Esophagus muscularis mucosa (tissue), 4 donors: ENCODE measurements around the gene ACVRL1. TPM values are rescaled to one million over a fixed set of nuclear protein-coding genes. Genes with fewer than 3 reads are reported as not detected.

Source experiments
- DNase-seq: peaks from one replicate; pipeline ENCODE4 v3.0.0-alpha.2; 2017; ENCODE audit errors: extremely low spot score
- H3K27ac ChIP-seq, 4 donors: fragments of 200-600 bp; sonication (generic); replicated peaks in 1 of 4; 1 replicate in 3 of 4; 2 replicates in 1 of 4; pipeline ENCODE4 v1.5.1; 2016 to 2019; ENCODE audit warnings: mild to moderate bottlenecking in 1 of 4
- H3K27me3 ChIP-seq, 4 donors: fragments of 200-600 bp; sonication (generic); one replicate each; pipeline versions ENCODE4 v1.5.1 to v1.6.0; 2016 to 2019
- H3K36me3 ChIP-seq, 4 donors: fragments of 200-600 bp; sonication (generic); one replicate each; pipeline ENCODE4 v1.5.1; 2016 to 2019
- H3K4me1 ChIP-seq, 4 donors: fragments of 200-600 bp; sonication (generic); one replicate each; pipeline ENCODE4 v1.5.1; 2016 to 2019
- H3K4me3 ChIP-seq, 4 donors: fragments of 200-600 bp; sonication (generic); 1 replicate in 2 of 4; 2 replicates in 2 of 4; pipeline ENCODE4 v1.5.1; 2016 to 2019; ENCODE audit warnings: mild to moderate bottlenecking in 4 of 4, moderate library complexity in 1 of 4
- H3K9me3 ChIP-seq, 4 donors: fragments of 200-600 bp; sonication (generic); 1 replicate in 3 of 4; 2 replicates in 1 of 4; pipeline ENCODE4 v1.5.1; 2016 to 2019
- EP300 ChIP-seq: sonication (generic); formaldehyde crosslinking; IDR thresholded peaks from one replicate; pipeline ENCODE4 v1.6.1; 2017; ENCODE audit warnings: antibody characterized with exemption
- POLR2A ChIP-seq: fragments of 450-650 bp; IDR thresholded peaks from one replicate; pipeline ENCODE4 v1.6.1; 2017; ENCODE audit warnings: antibody characterized with exemption, moderate library complexity, mild to moderate bottlenecking, low read depth
- POLR2AphosphoS5 ChIP-seq, 2 donors: sonication (generic); formaldehyde crosslinking; IDR thresholded peaks; one replicate each; pipeline ENCODE4 v1.6.1; 2017; ENCODE audit warnings: antibody characterized with exemption in 2 of 2
- WGBS: methylation state at CpG from one replicate; pipeline ENCODE4 v1.1.5; 2018; 5-methylcytosine and 5-hydroxymethylcytosine counted together
- intact Hi-C: fragments of 100-400 bp; cut with DNase I; formaldehyde crosslinking; loops from one replicate; pipeline ENCODE4 v1.15.1; 2023
- total RNA-seq, 4 donors: library from RNA; depleted of rRNA; stranded (reverse); fragments of >200 nt; gene quantifications; one replicate each; pipeline versions ENCODE4 v1.1.0 to v1.2.1, GENCODE V29; 2016
- TF ChIP-seq, protein P1 (sequence below), 3 experiments: fragments of 200-600 bp in 2 of 3; fragments of 450-650 bp in 1 of 3; sonication (generic) in 2 of 3; IDR thresholded peaks; one replicate each; pipeline ENCODE4 v1.5.1; 2017 to 2019; ENCODE audit warnings: antibody characterized with exemption in 3 of 3, mild to moderate bottlenecking in 2 of 3, moderate library complexity in 1 of 3

The ACVRL1 gene
- total RNA-seq, 4 donors from 2014 or later, result 124 to 149 (median 125) TPM

DNA sequence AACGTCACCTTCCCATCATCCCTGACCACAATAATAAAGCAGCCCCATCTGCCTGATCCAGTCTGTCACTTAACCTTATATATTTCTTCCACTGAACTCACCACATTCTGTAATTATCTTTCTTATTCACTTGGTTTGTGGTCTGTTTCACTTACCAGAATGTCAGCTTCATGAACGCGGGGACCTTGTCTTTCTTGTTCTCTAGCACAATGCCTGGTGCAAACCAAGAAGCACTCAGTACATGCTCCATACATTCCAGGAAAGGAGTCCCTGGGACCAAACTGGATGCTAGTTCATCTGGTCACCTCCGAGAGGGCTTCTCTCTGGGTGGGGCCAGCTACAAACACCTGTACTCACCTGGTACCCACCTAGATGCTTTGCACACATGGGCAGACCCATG, 36.8 kb upstream of the ACVRL1 start:
- TF ChIP-seq, protein P1, sequence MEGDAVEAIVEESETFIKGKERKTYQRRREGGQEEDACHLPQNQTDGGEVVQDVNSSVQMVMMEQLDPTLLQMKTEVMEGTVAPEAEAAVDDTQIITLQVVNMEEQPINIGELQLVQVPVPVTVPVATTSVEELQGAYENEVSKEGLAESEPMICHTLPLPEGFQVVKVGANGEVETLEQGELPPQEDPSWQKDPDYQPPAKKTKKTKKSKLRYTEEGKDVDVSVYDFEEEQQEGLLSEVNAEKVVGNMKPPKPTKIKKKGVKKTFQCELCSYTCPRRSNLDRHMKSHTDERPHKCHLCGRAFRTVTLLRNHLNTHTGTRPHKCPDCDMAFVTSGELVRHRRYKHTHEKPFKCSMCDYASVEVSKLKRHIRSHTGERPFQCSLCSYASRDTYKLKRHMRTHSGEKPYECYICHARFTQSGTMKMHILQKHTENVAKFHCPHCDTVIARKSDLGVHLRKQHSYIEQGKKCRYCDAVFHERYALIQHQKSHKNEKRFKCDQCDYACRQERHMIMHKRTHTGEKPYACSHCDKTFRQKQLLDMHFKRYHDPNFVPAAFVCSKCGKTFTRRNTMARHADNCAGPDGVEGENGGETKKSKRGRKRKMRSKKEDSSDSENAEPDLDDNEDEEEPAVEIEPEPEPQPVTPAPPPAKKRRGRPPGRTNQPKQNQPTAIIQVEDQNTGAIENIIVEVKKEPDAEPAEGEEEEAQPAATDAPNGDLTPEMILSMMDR (IDR thresholded peaks at IDR 0.05), result no peak
- TF ChIP-seq POLR2AphosphoS5 (IDR thresholded peaks at IDR 0.05) (no peak), EP300 (no peak), POLR2A (no peak)
- no peak for DNase-seq
- intact Hi-C loops, result no loop called here
- Histone ChIP-seq H3K27me3 (peaks cover 0 to 67% (median 11%) of the 10 kb centered on the region in 4 donors), H3K4me3 (no peak overlapping the region), H3K9me3 (no peaks in the 10 kb centered on the region), H3K36me3 (no peaks in the 10 kb centered on the region), H3K27ac (no peak overlapping the region), H3K4me1 (peaks cover 10 to 19% (median 15%) of the 10 kb centered on the region in 4 donors)
- WGBS, result 73% methylated on average over 4 of the region's 4 CpGs

DNA sequence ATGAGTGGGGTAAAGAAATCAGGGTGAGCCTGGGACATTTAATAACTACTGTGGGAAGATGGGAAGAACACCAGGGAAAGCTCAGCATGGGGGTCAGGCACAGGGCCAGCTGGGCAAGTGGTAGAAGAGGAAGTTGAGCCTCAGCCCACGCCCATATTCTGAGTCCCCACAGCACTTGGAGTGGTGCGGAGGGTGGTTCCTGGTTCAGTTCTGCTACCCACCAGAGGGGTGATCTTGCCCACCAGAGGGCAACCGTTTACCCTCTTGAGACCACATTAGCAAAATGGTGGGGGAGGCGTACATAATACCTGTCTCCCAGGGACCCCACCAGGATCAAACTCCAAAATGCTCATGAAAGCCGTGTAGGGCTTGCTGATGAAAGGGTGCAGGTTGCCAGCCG, 36.2 kb upstream of the ACVRL1 start:
- H3K36me3 ChIP-seq, result no peaks in the 10 kb centered on the region
- intact Hi-C loops, result no loop called here
- H3K27ac ChIP-seq, result no peak overlapping the region
- peaks cover 0 to 61% (median 11%) of the 10 kb centered on the region in 4 donors for H3K27me3 ChIP-seq
- no peak overlapping the region for H3K4me3 ChIP-seq
- no peak for DNase-seq
- H3K4me1 ChIP-seq, result peaks cover 10 to 19% (median 15%) of the 10 kb centered on the region in 4 donors
- TF ChIP-seq POLR2A (no peak), EP300 (no peak), POLR2AphosphoS5 (IDR thresholded peaks at IDR 0.05) (no peak)
- TF ChIP-seq, protein P1 (IDR thresholded peaks at IDR 0.05), result no peak
- WGBS, result 76% methylated on average over 6 of the region's 6 CpGs
- H3K9me3 ChIP-seq, result no peaks in the 10 kb centered on the region

DNA sequence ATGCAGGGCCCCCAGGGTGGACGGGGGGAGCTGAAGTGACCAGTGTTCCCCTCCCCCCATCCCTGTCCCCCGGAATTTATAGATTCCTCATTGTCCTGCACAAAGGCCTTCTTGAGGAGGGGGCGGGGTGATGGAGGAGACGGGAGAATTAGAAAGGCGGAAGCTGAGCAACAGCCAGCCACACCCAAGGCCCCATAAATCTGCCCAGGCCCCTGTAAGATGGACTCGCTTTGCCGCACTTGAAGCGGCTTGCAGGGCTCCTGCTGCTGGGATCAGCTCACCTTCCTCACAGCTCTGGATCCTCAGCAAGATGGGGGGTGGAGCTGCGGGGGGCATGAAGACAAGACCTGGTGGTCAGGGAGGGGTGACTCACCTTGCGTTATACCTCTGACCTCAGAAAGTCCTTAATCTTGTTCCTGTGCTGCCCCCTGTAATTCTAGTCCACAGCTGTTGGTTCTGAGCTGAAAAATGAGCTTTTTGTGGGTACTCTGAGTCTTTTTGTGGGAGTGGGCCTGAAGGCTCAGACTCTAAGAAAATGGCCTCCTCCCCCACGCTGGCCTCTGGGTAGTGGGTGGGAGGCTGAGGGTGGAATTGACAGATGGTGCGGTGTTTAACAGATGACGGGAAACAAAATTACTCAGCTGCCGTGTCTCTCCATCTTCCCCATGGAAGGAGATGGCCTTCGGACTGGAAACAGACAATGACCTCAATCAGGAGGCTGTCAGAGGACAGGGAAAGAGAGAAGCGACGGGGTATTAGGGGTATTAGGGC, 35.2 kb upstream of the ACVRL1 start:
- no peak overlapping the region for H3K4me3 ChIP-seq
- H3K36me3 ChIP-seq, result no peaks in the 10 kb centered on the region
- no peak overlapping the region for H3K27ac ChIP-seq
- peaks cover 0 to 54% (median 11%) of the 10 kb centered on the region in 4 donors for H3K27me3 ChIP-seq
- intact Hi-C loops, result no loop called here
- WGBS, result 82% methylated on average over 16 of the region's 17 CpGs
- peaks cover 10 to 19% (median 15%) of the 10 kb centered on the region in 4 donors for H3K4me1 ChIP-seq
- no peak for DNase-seq
- TF ChIP-seq POLR2AphosphoS5 (IDR thresholded peaks at IDR 0.05), result no peak
- TF ChIP-seq, protein P1 (IDR thresholded peaks at IDR 0.05), result no peak
- no peak for TF ChIP-seq EP300
- no peaks in the 10 kb centered on the region for H3K9me3 ChIP-seq

DNA sequence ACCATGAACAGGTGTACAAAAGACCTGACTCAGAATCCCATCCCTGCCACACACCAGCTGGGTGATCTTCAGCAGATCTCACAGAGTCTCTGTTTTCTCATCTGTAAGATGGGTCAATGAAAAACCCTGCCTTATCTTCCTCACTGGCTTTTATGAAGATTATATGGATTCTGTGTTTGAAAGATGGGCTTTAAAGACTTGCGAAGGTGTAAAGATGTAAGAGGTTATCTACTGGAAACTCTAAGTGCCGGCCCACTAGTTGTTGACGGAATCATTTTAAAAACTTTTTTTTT, 34.7 kb upstream of the ACVRL1 start:
- WGBS, result 93% methylated on average over 3 of the region's 3 CpGs
- intact Hi-C loops, result no loop called here
- no peak for DNase-seq
- no peak overlapping the region for H3K27ac ChIP-seq
- peaks cover 0 to 54% (median 11%) of the 10 kb centered on the region in 4 donors for H3K27me3 ChIP-seq
- H3K9me3 ChIP-seq, result no peaks in the 10 kb centered on the region
- no peak overlapping the region for H3K4me3 ChIP-seq
- no peak for TF ChIP-seq POLR2AphosphoS5 (IDR thresholded peaks at IDR 0.05)
- TF ChIP-seq POLR2A, result no peak
- no peak for TF ChIP-seq EP300
- TF ChIP-seq, protein P1 (IDR thresholded peaks at IDR 0.05), result no peak
- H3K36me3 ChIP-seq, result no peaks in the 10 kb centered on the region
- peaks cover 10 to 19% (median 15%) of the 10 kb centered on the region in 4 donors for H3K4me1 ChIP-seq
